Measurements from ENCODE around the gene DCAF7. TPM values are rescaled to one million over a fixed set of nuclear protein-coding genes. Genes with fewer than 3 reads are reported as not detected.

The DCAF7 gene
- polyA plus RNA-seq, 1 of the 3 experiments (the other 2 are of a cell fraction) = 63.5 TPM

GRCh38 chr17:63595132-63595531, 44.9 kb downstream of the DCAF7 start:
- H3K9me3 ChIP-seq = no peaks in the 10 kb centered on the region
- H3K4me3 ChIP-seq (ENCODE audit: low read depth in 2 of 2, low read length in 1 of 2) = no peak overlapping the region
- no peaks in the 10 kb centered on the region for H3K9me2 ChIP-seq
- 95% methylated on average over 3 of the region's 3 CpGs for WGBS (ENCODE audit: low lambda C conversion rate)
- H3K4me2 ChIP-seq = no peak overlapping the region
- no peaks in the 10 kb centered on the region for H3K27me3 ChIP-seq (ENCODE audit: insufficient read depth)
- no peaks in the 10 kb centered on the region for H4K20me1 ChIP-seq (ENCODE audit: insufficient read depth)
- POLR2A ChIA-PET = interaction anchor here (0.6 kb wide), 1 partner anchor 12 kb away, joined by 3 read pairs; no protein-coding TSS in a partner anchor
- peaks cover 0 to 3% of the 10 kb centered on the region in 2 experiments; a peak in 2 of 4 replicates for H3K4me1 ChIP-seq (ENCODE audit: control insufficient read depth in 1 of 2, insufficient read depth in 2 of 2, low read depth in 1 of 2, low read length in 1 of 2)
- no peak overlapping the region for H2AFZ ChIP-seq (ENCODE audit: low read depth)
- CTCF ChIA-PET = interaction anchor here (0.6 to 3.8 kb wide), 5 partner anchors 17 to 156 kb away, joined by 3 to 28 read pairs (median 4); no protein-coding TSS in a partner anchor
- no peak overlapping the region for H3K27ac ChIP-seq (ENCODE audit: low read depth in 2 of 2, low read length in 1 of 2)
- H3F3A ChIP-seq (replicated peaks; ENCODE audit: insufficient read depth) = peaks cover 15% of the 10 kb centered on the region
- H3K9ac ChIP-seq = no peak overlapping the region
- H3K79me2 ChIP-seq (ENCODE audit: insufficient read depth) = peaks cover 3% of the 10 kb centered on the region; the same call in 1 of the 2 replicates
- no peak for DNase-seq
- TF ChIP-seq POLR2AphosphoS5 (IDR thresholded peaks at IDR 0.05; ENCODE audit: low read depth, low read length) (peak; percentile 7; the same call in 1 of the 2 replicates), ZBTB33 (IDR thresholded peaks at IDR 0.05; ENCODE audit: borderline replicate concordance, low read depth) (no peak)
- H3K36me3 ChIP-seq (replicated peaks in 1 of 2; ENCODE audit: control insufficient read depth in 1 of 2, insufficient read depth in 2 of 2, low read length in 1 of 2) = peaks cover 24 to 40% of the 10 kb centered on the region in 2 experiments

- no peak overlapping the region for H3K4me3 ChIP-seq (ENCODE audit: low read depth in 2 of 2, low read length in 1 of 2)
- peak overlapping the region in 1 of 2 experiments; percentile 11; a peak in 1 of 4 replicates for H3K27ac ChIP-seq (ENCODE audit: low read depth in 2 of 2, low read length in 1 of 2)
- DNase-seq = no peak
- H3K9ac ChIP-seq = no peak overlapping the region
- no peaks in the 10 kb centered on the region for H3K9me3 ChIP-seq
- H3K4me2 ChIP-seq = no peak overlapping the region
- H3K36me3 ChIP-seq (replicated peaks in 1 of 2; ENCODE audit: control insufficient read depth in 1 of 2, insufficient read depth in 2 of 2, low read length in 1 of 2) = peaks cover 6 to 23% of the 10 kb centered on the region in 2 experiments
- peaks cover 12% of the 10 kb centered on the region for H3K79me2 ChIP-seq (ENCODE audit: insufficient read depth)
- no peaks in the 10 kb centered on the region for H3K9me2 ChIP-seq
- TF ChIP-seq RFX5 (IDR thresholded peaks at IDR 0.05; ENCODE audit: low read length) = no peak
- no peak for TF ChIP-seq FOSL2 (IDR thresholded peaks at IDR 0.05; ENCODE audit: borderline replicate concordance, low read depth)
- no peak for TF ChIP-seq REST (IDR thresholded peaks at IDR 0.05; ENCODE audit: low read depth, low read length)
- no peak for TF ChIP-seq RAD21 (IDR thresholded peaks at IDR 0.05; ENCODE audit: low read length)
- no peak for TF ChIP-seq RCOR1 (IDR thresholded peaks at IDR 0.05; ENCODE audit: low read length)
- no peak for TF ChIP-seq NFIC (IDR thresholded peaks at IDR 0.05; ENCODE audit: borderline replicate concordance)
- TF ChIP-seq USF2 (IDR thresholded peaks at IDR 0.05; ENCODE audit: borderline replicate concordance, low read depth, low read length) = no peak
- no peak for TF ChIP-seq CHD2 (IDR thresholded peaks at IDR 0.05; ENCODE audit: low read length, partially characterized antibody)
- CTCF ChIA-PET = interaction anchor here (0.9 to 2.3 kb wide), 9 partner anchors 10 to 171 kb away, joined by 3 to 17 read pairs (median 4); no protein-coding TSS in a partner anchor
- H3K27me3 ChIP-seq (ENCODE audit: insufficient read depth) = no peaks in the 10 kb centered on the region
- POLR2A ChIA-PET = no interaction called here
- 64% methylated on average over 6 of the region's 6 CpGs for WGBS (ENCODE audit: low lambda C conversion rate)
- peaks cover 6 to 14% of the 10 kb centered on the region in 2 experiments; a peak in 2 of 4 replicates for H3K4me1 ChIP-seq (ENCODE audit: control insufficient read depth in 1 of 2, insufficient read depth in 2 of 2, low read depth in 1 of 2, low read length in 1 of 2)
- peaks cover 19% of the 10 kb centered on the region for H3F3A ChIP-seq (replicated peaks; ENCODE audit: insufficient read depth)
- H2AFZ ChIP-seq (ENCODE audit: low read depth) = no peak overlapping the region
- no peaks in the 10 kb centered on the region for H4K20me1 ChIP-seq (ENCODE audit: insufficient read depth)
These were observed 46.7 kb downstream of the DCAF7 start for GRCh38 chr17:63596856-63597586.

Measured in SK-N-SH (cell line).